Spleen (tissue), 11 donors: ENCODE measurements around the gene OMA1. TPM values are rescaled to one million over a fixed set of nuclear protein-coding genes. Genes with fewer than 3 reads are reported as not detected.
"Not testable (repeated sequence)": the region's sequence is repeated elsewhere in the genome, so short reads cannot be mapped to it uniquely, and the experiment has no call there.

Experiments
- DNase-seq: peaks from one replicate; pipeline ENCODE4 v3.0.0-alpha.2; 2020
- H3K27ac ChIP-seq, 8 donors: fragments of 200-600 bp; sonication (generic) in 7 of 8; 1 replicate in 4 of 8; 2 replicates in 4 of 8; pipeline versions ENCODE4 v1.5.0 to v1.8.0; 2016 to 2021; ENCODE audit warnings: inconsistent platforms in 4 of 8, mild to moderate bottlenecking in 4 of 8, moderate library complexity in 1 of 8
- H3K27me3 ChIP-seq, 7 donors: fragments of 200-600 bp; sonication (generic) in 6 of 7; replicated peaks in 1 of 7; 1 replicate in 4 of 7; 2 replicates in 3 of 7; pipeline versions ENCODE4 v1.5.0 to v1.8.0; 2016 to 2021; ENCODE audit warnings: inconsistent platforms in 3 of 7, mild to moderate bottlenecking in 1 of 7
- H3K36me3 ChIP-seq, 6 donors: fragments of 200-600 bp; sonication (generic) in 5 of 6; 1 replicate in 4 of 6; 2 replicates in 2 of 6; pipeline versions ENCODE4 v1.5.0 to v1.8.0; 2016 to 2021; ENCODE audit warnings: inconsistent platforms in 2 of 6
- H3K4me1 ChIP-seq, 6 donors: fragments of 200-600 bp; sonication (generic) in 5 of 6; 1 replicate in 3 of 6; 2 replicates in 3 of 6; pipeline versions ENCODE4 v1.5.0 to v1.8.0; 2016 to 2021; ENCODE audit warnings: inconsistent platforms in 3 of 6
- H3K4me3 ChIP-seq, 8 donors: fragments of 200-600 bp; sonication (generic) in 7 of 8; 1 replicate in 4 of 8; 2 replicates in 4 of 8; pipeline versions ENCODE4 v1.5.0 to v1.8.0; 2016 to 2021; ENCODE audit warnings: inconsistent platforms in 4 of 8, mild to moderate bottlenecking in 4 of 8, moderate library complexity in 2 of 8
- H3K9me3 ChIP-seq, 8 donors: fragments of 200-600 bp; sonication (generic) in 7 of 8; 1 replicate in 4 of 8; 2 replicates in 4 of 8; pipeline versions ENCODE4 v1.5.0 to v1.8.0; 2016 to 2021; ENCODE audit warnings: inconsistent platforms in 4 of 8
- POLR2A ChIP-seq, 3 donors: fragments of 450-650 bp; IDR thresholded peaks; one replicate each; pipeline ENCODE4 v1.5.1; 2017; ENCODE audit warnings: antibody characterized with exemption in 3 of 3, mild to moderate bottlenecking in 1 of 3
- POLR2AphosphoS5 ChIP-seq, 3 donors: sonication (generic); formaldehyde crosslinking; IDR thresholded peaks; one replicate each; pipeline ENCODE4 v1.5.1; 2017; ENCODE audit warnings: antibody characterized with exemption in 3 of 3
- WGBS, 5 donors: extraction: QIAGEN DNeasy Blood & Tissue Kit in 3 of 5; methylation state at CpG; one replicate each; pipeline versions ENCODE4 v1.1.5 to v1.1.7; 2013 to 2018; 5-methylcytosine and 5-hydroxymethylcytosine counted together
- intact Hi-C: fragments of 100-400 bp; cut with DNase I; formaldehyde crosslinking; loops from one replicate; pipeline ENCODE4 v1.15.0; 2023; ENCODE audit warnings: low total_unique reads
- polyA plus RNA-seq, 3 donors: library from polyadenylated mRNA; stranded (reverse); fragments of 200-250 nt; gene quantifications; one replicate each; pipeline ENCODE4 v1.2.1, GENCODE V29; 2013
- total RNA-seq, 7 donors: library from RNA; depleted of rRNA in 3 of 7; stranded (reverse); fragments of >200 nt in 3 of 7; fragmentation: NEBNext Ultra II Directional in 4 of 7; extraction: Animal tissue kit (Norgen Biotek cat#: 25700) in 4 of 7; gene quantifications; one replicate each; pipeline versions ENCODE4 v1.1.0 to v1.2.1, GENCODE V29; 2016 to 2021
- TF ChIP-seq, protein P1 (sequence below), 11 experiments: fragments of 200-600 bp in 7 of 11; fragments of 450-650 bp in 4 of 11; sonication (generic) in 4 of 11; IDR thresholded peaks in 8 of 11; conservative IDR thresholded peaks in 3 of 11; 1 replicate in 7 of 11; 2 replicates in 4 of 11; pipeline versions ENCODE4 v1.4.0 to v1.8.0; 2016 to 2021; ENCODE audit warnings: antibody characterized with exemption in 11 of 11, inconsistent platforms in 4 of 11, mild to moderate bottlenecking in 1 of 11
- donor health status: healthy with polysubstance abuse.
- donor health status: DM: no; HTN: no; CAD: no; lungs with moderate emphysema.
- donor health status: DM: no; HTN: no; CAD: no.
- donor health status: Bipolar disorder and iron deficiency.
- donor health status: healthy.
- donor health status: DM: no; HTN: no; CAD: no.
- donor health status: DM: yes; HTN: yes; CAD: no.

OMA1 gene
- total and polyA plus RNA-seq, 10 donors = 19.3 to 48.6 (median 32.5) TPM

DNA sequence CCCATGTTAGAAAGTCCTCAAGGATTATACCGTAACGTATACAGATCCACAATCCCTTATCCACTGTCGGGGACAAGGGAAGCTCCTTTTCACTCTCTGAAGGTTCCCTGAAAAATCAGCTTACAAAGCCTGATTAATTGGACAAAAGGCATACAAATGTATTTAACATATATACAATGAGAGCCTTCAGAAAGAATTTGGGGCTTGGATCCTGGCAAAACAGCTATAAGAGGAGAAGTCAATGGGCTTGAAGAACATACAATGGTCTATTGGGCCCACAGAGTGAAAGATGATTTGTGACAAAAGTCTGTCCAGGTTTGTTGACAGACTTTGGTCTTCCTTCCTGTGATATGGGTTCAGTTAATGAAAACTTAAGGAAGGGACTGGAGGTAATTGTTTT is 19.8 kb upstream of the OMA1 start:
- no peaks in the 10 kb centered on the region for H3K36me3 ChIP-seq
- no peaks in the 10 kb centered on the region for H3K4me1 ChIP-seq
- H3K27ac ChIP-seq = no peak overlapping the region
- H3K27me3 ChIP-seq = peaks cover 0 to 18% (median 0%) of the 10 kb centered on the region in 7 donors
- no peak for DNase-seq
- no peaks in the 10 kb centered on the region for H3K9me3 ChIP-seq
- TF ChIP-seq POLR2AphosphoS5 (IDR thresholded peaks at IDR 0.05) = no peak
- TF ChIP-seq, protein P1, sequence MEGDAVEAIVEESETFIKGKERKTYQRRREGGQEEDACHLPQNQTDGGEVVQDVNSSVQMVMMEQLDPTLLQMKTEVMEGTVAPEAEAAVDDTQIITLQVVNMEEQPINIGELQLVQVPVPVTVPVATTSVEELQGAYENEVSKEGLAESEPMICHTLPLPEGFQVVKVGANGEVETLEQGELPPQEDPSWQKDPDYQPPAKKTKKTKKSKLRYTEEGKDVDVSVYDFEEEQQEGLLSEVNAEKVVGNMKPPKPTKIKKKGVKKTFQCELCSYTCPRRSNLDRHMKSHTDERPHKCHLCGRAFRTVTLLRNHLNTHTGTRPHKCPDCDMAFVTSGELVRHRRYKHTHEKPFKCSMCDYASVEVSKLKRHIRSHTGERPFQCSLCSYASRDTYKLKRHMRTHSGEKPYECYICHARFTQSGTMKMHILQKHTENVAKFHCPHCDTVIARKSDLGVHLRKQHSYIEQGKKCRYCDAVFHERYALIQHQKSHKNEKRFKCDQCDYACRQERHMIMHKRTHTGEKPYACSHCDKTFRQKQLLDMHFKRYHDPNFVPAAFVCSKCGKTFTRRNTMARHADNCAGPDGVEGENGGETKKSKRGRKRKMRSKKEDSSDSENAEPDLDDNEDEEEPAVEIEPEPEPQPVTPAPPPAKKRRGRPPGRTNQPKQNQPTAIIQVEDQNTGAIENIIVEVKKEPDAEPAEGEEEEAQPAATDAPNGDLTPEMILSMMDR (IDR thresholded peaks at IDR 0.05 in 8 of 11, conservative IDR thresholded peaks at IDR 0.05 in 3 of 11) = no peak
- no peak for TF ChIP-seq POLR2A (IDR thresholded peaks at IDR 0.05)
- WGBS, 5 donors = 80 to 100% (median 91%) methylated on average over 3 of the region's 3 CpGs
- intact Hi-C loops = no loop called here
- H3K4me3 ChIP-seq = no peak overlapping the region

DNA sequence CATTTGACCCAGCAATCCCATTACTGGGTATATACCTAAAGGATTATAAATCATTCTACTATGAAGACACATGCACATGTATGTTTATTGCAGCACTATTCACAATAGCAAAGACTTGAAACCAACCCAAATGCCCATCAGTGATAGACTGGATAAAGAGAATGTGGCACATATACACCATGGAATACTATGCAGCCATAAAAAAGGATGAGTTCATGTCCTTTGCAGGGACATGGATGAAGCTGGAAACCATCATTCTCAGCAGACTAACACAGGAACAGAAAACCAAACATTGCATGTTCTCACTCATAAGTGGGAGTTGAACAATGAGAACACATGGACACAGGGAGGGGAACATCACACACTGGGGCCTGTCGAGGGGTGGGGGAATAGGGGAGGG is 17.2 kb upstream of the OMA1 start:
- H3K27ac ChIP-seq, intact Hi-C loops, H3K36me3 ChIP-seq, H3K4me1 ChIP-seq, H3K4me3 ChIP-seq, H3K27me3 ChIP-seq, DNase-seq: not testable (repeated sequence)
- H3K9me3 ChIP-seq = peaks cover 0 to 16% (median 8%) of the 10 kb centered on the region in 8 donors
- WGBS, 5 donors = 79 to 100% (median 91%) methylated on average over 1 of the region's 1 CpG

DNA sequence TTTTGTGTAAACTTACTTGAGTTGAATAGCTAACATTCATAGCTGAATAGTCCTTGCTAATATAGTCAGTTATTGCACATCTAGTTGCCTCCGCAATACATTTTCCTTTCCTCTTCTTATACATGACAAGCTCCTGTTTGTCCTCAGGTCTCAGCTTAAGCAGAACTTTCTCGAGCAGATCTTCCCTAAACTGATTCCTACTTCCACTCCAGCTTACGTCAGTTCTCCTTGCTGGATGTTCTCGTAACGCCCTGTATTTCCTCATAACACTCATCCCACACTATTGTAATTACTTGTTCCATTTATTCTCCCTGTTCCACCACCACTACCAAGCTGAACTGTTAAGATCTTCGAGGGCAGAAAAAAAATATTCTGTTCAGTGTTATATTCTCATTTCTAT is 15.1 kb upstream of the OMA1 start:
- TF ChIP-seq POLR2A (IDR thresholded peaks at IDR 0.05) (no peak), POLR2AphosphoS5 (IDR thresholded peaks at IDR 0.05) (no peak)
- TF ChIP-seq, protein P1 (IDR thresholded peaks at IDR 0.05 in 8 of 11, conservative IDR thresholded peaks at IDR 0.05 in 3 of 11) = no peak
- Histone ChIP-seq H3K9me3 (peaks cover 0 to 16% (median 8%) of the 10 kb centered on the region in 8 donors), H3K4me3 (no peak overlapping the region), H3K27ac (no peak overlapping the region), H3K4me1 (no peaks in the 10 kb centered on the region), H3K27me3 (no peaks in the 10 kb centered on the region), H3K36me3 (no peaks in the 10 kb centered on the region)
- intact Hi-C loops = no loop called here
- 43 to 76% (median 50%) methylated on average over 6 of the region's 6 CpGs for WGBS, 5 donors
- no peak for DNase-seq

DNA sequence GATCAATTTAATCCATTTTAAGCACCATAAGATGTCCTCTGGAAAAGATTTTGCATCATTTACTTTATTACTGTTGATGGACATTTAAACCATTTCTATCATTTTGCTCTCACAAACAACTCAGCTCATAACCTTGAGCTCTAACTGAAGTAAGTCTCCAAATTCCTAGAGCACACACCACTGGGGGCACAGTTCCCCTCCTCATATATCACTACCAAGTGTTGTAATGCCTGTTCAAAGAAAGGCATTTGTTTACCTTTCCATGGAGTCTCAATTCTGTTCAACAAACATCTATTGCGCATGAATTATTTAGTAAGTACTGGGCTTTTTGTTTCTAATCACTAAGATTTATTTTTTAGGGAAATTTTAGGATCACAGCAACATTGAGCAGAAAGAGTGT is 8.9 kb upstream of the OMA1 start:
- no peaks in the 10 kb centered on the region for H3K4me1 ChIP-seq
- H3K27ac ChIP-seq = no peak overlapping the region
- H3K4me3 ChIP-seq = no peak overlapping the region
- no peak for DNase-seq
- H3K9me3 ChIP-seq = peaks cover 0 to 11% (median 7%) of the 10 kb centered on the region in 8 donors
- TF ChIP-seq, protein P1 (IDR thresholded peaks at IDR 0.05 in 8 of 11, conservative IDR thresholded peaks at IDR 0.05 in 3 of 11) = no peak
- TF ChIP-seq POLR2A (IDR thresholded peaks at IDR 0.05) = no peak
- no peak for TF ChIP-seq POLR2AphosphoS5 (IDR thresholded peaks at IDR 0.05)
- no peaks in the 10 kb centered on the region for H3K36me3 ChIP-seq
- H3K27me3 ChIP-seq = no peaks in the 10 kb centered on the region
- intact Hi-C loops = no loop called here
- WGBS, 5 donors = 95 to 100% (median 98%) methylated on average over 1 of the region's 1 CpG
